Stimulated activated CD8-positive, alpha-beta memory T cell treated with anti-CD3 and anti-CD28 coated beads, Interleukin-7, amount 100 ng/mL, for 48 hours (primary cell): ENCODE data around the gene ADAM22.
"Not testable (repeated sequence)": the region's sequence is repeated elsewhere in the genome, so short reads cannot be mapped to it uniquely, and the experiment has no call there.

Experiments
- DNase-seq, 2 donors: peaks; one replicate each; pipeline ENCODE4 v3.0.0-alpha.2; 2020; ENCODE audit warnings: low read depth in 1 of 2; ENCODE audit errors: extremely low read depth in 1 of 2

ADAM22 gene, protein sequence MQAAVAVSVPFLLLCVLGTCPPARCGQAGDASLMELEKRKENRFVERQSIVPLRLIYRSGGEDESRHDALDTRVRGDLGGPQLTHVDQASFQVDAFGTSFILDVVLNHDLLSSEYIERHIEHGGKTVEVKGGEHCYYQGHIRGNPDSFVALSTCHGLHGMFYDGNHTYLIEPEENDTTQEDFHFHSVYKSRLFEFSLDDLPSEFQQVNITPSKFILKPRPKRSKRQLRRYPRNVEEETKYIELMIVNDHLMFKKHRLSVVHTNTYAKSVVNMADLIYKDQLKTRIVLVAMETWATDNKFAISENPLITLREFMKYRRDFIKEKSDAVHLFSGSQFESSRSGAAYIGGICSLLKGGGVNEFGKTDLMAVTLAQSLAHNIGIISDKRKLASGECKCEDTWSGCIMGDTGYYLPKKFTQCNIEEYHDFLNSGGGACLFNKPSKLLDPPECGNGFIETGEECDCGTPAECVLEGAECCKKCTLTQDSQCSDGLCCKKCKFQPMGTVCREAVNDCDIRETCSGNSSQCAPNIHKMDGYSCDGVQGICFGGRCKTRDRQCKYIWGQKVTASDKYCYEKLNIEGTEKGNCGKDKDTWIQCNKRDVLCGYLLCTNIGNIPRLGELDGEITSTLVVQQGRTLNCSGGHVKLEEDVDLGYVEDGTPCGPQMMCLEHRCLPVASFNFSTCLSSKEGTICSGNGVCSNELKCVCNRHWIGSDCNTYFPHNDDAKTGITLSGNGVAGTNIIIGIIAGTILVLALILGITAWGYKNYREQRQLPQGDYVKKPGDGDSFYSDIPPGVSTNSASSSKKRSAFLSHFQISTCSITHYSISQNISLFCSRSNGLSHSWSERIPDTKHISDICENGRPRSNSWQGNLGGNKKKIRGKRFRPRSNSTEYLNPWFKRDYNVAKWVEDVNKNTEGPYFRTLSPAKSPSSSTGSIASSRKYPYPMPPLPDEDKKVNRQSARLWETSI

DNA sequence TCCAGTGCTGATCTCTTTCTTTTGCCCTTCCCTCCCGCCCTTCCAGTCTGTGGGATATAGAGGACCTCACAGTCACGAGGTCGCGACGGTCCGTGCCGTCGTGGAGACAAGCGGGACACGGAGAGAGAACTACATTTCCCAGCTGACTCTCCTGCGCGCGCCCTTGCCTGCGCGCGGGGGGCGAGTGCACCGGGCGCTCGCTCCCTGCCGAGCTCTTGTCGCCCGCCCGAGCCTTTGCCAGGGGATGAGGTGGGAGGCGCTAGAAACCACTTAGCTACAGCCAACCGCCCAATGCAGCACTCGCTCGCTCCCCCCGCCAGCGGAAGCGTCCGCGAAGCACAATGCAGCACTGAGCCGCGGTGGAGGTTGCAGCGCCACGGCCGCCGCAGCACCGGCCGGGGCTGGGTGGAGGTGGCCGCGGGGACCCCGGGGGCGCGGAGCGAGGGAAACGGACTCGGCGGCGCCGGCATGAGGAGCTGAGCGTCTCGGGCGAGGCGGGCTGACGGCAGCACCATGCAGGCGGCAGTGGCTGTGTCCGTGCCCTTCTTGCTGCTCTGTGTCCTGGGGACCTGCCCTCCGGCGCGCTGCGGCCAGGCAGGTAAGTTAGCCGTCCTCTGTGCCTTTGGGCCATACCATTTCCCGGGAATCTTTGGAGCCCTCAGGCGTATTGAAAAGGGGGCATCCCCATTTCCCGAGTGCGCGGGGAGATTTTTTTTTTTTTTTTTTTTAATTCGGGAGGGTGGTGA, at the start of gene ADAM22:
Gene ADAM22, plus strand, starts transcription at position 299 of the 746 bp plus-strand sequence. Its CDS starts 215 bp downstream, at position 514.
- peak; percentile 79 to 89 for DNase-seq

DNA sequence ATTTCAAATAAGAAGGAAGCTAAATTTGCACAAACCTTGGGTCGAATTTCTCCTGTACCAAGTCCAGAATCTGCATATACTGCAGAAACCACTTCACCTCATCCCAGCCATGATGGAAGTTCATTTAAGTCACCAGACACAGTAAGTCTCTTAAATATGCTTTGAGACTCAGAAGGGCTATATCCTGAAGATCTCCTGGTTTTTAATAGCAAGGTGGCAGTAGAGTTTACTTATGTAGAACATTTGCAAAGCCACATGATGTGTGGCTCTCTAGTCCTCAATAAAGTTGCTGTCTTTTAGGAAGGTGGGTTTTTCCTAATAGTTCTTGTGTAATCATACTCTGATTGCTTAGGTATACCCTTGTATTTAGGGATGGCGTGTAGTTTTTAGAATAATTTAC, 49.0 kb upstream of the ADAM22 start:
- no peak for DNase-seq

DNA sequence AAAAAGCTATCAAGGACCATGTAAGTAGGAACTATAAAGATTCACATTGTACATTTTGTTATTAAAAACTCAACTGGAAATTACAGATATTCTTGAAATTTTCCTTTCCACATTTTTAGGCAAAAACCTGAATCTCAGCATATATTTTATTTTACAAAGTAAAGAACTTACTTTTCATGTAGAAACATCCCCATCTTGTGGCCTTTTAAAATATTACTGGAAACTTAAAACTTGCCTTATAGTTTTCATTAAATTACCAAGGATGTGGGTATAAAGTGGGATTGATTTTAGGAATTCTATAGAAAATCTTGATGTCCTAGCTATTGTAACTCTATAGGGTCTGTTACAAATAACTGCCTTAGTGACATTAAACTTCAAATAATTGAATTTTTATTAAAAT, 47.2 kb upstream of the ADAM22 start:
- DNase-seq, result no peak

DNA sequence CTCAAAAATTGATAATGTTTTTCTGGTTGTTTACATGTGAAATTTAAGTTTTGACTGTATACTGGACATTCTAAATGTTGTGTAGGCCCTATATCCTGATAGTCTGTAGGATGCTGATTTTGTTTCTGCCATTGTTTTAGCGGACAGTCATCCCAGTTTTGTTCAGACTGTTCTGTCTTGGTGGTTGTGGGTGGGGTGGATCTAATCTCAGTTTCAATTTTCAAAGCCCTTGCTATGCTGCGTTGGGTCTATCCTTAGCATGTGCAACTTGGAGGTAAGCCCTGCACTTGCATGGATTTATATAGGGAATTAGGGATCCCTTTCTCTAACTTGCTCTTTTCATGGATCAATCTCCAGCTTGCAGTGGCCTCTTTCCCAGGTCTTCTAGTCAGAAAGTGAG, 38.7 kb upstream of the ADAM22 start:
- no peak for DNase-seq

DNA sequence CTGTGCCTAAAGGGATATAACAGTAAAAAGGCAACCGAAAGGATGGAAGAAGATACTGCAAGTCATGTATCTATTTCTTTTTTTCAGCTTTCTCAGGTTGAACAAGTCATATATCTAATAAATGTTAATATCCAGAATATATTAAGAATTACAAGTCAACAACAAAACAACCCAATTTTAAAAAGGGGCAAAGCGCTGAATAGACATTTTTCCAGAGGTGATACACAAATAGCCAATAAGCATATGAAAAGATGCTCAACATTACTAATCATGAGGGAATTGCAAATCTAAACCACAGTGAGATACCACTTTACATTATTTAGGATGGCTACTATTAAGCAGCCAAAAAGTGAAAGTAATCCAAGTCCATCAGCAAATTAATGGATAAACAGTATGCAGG, 34.8 kb upstream of the ADAM22 start:
- no peak for DNase-seq

DNA sequence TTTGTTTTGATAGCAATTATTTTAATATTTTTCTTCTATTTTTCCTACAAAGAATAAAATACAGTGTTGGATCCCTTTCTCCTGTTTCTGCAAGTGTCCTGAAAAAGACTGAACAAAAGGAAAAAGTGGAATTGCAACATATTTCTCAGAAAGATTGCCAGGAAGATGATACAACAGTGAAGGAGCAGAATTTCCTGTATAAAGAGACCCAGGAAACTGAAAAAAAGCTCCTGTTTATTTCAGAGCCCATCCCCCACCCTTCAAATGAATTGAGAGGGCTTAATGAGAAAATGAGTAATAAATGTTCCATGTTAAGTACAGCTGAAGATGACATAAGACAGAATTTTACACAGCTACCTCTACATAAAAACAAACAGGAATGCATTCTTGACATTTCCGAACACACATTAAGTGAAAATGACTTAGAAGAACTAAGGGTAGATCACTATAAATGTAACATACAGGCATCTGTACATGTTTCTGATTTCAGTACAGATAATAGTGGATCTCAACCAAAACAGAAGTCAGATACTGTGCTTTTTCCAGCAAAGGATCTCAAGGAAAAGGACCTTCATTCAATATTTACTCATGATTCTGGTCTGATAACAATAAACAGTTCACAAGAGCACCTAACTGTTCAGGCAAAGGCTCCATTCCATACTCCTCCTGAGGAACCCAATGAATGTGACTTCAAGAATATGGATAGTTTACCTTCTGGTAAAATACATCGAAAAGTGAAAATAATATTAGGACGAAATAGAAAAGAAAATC, 26.7 kb upstream of the ADAM22 start:
- not testable (repeated sequence) for DNase-seq

DNA sequence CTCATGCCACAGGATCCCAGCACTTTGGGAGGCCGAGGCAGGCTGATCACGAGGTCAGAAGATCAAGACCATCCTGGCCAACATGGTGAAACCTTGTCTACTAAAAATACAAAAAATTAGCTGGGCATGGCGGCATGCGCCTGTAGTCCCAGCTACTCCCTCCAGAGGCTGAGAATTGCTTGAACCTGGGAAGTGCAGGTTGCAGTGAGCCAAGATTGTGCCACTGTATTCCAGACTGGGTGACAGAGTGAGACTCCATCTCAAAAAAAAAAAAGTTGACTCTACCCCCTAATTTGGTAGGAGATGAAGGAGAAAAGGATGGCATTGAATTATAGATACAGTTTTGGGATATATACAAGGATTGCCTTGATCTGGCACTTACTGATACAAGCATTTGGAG, 25.2 kb upstream of the ADAM22 start:
- not testable (repeated sequence) for DNase-seq

DNA sequence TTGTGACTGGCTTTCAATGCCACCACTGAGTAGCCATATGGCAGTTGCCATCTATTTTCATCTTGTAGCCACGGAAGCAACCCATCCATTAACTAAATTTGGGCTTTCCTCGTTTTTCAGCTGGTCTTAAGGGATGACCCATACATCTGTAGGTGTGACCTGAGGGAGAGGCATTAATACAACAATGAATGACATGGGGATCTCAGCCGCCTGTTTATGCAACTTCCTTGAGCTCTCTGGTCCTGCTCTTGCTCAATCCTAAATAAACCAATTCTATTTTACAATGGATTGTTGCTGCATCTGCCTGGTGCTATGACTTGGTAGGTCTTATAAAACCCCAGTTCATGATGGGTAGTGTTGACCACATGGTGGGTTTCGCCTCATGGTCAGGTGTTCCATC, 21.9 kb upstream of the ADAM22 start:
- DNase-seq, result no peak

DNA sequence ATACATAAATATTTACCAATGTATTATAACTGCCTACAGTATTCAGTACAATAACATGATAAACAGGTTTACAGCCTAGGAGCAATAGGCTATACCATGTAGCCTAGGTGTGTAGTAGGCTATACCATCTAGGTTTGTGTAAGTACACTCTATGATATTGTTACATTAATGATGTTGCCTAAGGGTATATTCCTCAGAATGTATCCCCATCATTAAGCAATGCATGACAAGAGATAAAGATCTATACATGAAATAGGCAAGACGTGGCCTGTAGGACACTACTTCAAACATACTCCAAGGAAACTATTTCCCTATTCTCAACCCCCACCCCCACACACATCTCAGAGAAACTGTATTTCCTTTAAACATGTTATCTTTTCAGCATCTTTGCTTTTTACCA, 15.3 kb upstream of the ADAM22 start:
- no peak for DNase-seq

DNA sequence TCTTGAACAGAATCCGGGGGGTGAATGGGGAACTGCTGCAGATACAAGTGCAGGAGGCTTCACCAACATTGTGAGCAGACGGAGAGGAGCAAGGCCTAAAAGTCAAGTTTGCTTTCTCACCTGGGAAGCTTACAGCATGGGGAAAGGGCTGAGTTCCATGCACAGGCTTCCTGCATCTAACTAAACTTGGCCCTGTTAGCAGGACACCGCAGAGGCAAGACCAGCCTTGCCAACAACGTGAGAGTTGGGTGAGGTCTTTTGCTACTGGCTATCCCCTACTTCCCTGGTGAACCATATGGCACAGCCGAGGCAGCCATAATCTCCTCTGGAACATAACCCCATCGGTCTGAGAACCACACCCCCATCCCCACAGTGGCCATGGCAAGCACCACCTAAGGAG, 14.2 kb upstream of the ADAM22 start:
- no peak for DNase-seq

DNA sequence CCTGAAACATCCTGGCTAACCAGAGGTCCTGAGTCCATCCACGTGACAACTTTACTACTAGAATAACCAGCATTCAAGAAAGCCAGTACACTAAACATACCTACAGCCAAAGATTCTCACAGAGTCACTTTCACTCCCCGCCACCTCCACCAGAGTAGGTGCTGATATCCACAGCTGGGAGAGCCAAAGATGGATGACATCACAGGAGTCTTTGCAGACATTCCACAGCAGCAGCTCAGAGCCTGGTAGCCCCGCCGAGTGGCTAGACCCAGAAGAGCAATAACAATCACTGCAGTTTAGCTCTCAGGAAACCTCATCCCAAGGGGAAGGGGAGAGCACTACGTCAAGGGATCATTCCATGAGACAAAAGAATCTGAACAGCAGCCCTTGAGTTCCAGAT, 13.5 kb upstream of the ADAM22 start:
- no peak for DNase-seq

DNA sequence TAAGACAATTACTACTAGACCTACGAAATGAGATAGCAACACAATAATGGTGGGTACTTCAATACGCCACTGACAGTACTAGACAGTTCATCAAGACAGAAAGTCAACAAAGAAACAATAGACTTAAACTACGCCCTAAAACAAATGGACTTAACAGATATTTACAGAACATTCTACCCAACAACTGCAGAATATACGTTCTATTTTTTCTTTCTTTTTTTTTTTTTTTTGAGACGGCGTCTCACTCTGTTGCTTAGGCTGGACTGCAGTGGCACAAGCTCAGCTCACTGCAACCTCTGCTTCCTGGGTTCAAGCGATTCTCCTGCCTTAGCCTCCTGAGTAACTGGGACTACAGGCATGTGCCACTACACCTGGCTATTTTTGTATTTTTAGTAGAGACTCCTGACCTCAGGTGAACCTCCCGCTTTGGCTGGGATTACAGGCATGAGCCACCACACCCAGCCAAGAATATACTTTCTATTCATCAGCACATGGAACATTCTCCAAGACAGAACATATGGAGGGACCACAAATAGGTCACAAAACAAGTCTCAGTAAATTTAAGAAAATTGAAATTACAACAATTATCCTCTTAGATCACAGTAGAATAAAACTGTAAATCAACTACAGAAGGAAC, 11.2 kb upstream of the ADAM22 start:
- DNase-seq, result not testable (repeated sequence)

DNA sequence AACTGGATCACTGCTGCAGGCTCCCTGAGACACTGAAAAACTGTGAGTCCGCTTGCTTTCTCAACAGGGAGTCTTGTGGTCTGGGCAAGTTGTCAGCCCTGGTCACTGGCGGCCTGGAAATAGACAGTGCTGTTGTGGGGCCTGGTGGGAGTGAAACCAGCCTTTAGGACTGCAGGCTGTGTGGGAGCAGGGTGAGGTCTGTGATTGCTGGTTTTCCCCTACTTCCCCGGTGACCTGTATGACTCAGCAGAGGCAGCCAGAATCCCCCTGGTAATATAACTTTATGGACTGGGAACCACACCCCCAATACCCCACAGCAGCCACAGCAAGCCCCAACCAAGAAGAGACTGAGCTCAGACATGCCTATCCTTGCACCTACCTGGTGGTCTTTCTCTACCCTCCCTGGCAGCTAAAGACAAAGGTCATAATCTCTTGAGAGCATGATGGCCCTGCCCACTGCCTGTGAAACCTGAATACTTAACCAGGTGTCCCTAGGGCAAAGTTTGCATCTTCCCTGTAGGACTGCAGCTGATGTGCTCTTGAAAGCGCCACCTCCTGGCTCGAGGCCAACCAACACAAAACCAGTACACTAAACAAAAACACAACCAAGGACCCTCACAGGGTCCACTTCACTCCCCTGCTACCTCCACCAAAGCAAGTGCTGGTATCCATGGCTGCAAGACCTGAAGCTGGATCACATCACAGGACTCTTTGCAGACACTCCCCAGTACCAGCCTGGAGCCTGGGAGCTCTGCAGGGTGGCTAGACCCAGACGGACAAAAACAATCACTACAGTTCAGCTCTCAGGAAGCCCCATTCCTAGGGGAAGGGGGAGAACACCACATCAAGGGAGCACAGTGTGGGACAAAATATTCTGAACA, 7.2 kb upstream of the ADAM22 start:
- DNase-seq, result peak in 1 of 2 donors; percentile 0

DNA sequence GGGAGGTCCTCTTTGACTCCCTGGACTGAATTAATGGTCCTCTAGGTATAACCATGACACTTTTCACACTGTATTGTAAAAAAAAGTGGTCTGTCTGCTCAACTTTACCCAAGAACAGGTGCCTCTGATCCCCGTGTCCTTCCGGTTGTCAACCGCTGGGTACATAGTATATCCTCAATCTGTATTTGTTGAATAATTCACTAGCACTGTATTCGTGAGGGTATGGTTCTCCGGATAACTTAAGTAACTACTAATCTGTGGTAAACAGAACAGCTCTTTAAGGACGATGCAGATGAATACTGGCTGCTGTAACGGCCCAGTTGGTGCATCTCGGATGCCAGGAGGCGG, 472 bp upstream of the ADAM22 start:
- DNase-seq, result no peak

DNA sequence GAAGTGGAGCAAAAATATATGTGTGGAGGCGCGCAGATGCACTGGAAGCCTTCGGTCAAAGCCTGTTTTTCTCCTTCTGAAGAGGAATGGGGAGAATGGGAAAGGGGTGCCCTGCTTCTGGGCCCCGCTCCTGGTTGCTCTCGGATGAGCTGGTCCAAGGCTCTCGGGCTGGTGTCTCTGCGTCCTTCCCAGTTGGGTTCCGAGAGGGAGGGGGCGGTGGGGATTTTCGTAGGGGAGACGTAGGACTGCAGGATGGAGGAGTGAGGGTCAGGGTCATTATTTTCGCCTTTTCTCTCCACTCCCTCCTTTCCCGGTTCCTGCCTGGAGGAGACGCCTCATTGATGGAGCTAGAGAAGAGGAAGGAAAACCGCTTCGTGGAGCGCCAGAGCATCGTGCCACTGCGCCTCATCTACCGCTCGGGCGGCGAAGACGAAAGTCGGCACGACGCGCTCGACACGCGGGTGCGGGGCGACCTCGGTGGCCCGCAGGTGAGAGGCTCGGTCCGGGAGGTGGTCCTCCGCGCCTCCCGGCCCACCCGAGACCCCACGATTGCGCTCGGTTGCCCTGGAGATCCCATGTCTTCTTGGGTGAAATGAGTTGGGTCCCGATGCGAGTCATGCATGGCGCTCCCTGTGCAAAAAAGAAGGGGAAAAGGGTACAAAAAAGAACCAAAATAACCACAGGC, 790 bp downstream of the ADAM22 start:
- no peak for DNase-seq

DNA sequence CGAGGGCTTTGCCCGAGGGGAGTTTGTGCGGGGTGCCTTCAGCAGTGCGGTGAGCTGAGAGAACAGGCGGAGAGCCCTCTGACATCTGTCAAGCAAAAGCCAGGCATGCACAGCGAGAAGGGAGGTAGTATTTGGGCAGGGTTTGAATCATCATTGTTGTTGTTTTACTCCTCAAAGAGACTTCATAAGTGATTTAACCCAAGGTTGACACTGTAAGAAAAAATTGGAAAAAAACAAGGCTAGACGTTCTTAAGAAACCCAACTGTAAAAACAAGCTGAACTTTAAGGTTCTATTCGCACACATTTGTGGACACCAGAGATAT, 1.3 kb downstream of the ADAM22 start:
- no peak for DNase-seq

DNA sequence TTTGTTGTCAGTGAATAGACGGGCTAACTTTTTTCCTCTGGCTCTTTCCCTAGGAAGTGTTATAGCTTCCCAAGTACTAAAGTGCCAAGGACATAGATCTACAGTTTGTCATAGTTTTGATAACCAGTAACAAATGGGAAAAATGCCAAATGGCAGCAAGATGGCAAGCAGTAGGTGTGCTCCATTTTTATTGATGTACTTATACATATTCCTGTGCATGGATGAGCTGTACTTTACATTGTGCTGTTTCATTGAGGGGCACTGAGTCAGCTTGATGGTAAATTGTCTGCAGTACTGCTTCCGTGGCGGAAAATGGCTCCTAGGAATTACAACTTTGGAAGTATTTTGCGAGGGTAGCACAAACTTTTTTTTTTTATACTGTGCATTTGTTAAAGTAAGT, 7.1 kb downstream of the ADAM22 start:
- no peak for DNase-seq

DNA sequence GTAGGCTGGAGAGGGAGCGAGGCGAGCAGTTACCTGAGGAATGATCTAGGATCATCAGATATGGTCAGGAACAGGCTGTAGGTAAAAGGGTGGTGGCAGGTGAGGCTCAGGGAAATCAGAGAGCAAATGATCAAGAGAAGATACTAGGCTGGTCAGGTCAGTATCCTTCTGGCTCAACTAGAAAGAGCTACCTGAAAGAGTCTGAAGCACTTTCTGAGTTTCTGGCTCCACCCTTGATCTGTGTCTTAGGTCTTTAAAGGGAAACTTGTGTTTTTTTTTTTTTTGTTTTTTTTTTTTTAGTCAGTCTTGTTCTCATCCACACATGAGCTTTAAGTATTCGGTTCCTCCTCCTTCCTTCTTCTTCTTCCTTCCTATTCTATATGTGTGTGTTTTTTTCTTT, 10.5 kb downstream of the ADAM22 start:
- DNase-seq, result no peak

DNA sequence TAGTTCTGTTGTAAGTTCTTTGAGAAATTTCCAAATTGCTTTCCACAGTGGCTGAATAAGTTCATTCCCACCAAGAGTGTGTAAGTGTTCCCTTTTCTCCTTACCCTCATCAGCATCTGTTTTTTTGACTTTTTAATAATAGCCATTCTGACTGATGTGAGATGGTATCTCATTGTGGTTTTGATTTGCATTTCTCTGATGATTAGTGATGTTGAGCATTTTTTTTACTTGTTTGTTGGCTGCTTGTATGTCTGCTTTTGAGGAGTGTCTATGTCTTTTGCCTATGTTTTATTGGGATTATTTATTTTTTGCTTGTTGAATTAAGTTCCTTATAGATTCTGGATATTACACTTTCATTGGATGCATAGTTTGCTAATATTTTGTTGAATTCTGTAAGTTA, 11.9 kb downstream of the ADAM22 start:
- DNase-seq, result not testable (repeated sequence)
